ENCODE measurements around the gene TMEM132A. TPM values are rescaled to one million over a fixed set of nuclear protein-coding genes. Genes with fewer than 3 reads are reported as not detected.

The TMEM132A gene
- total and polyA plus RNA-seq, 10 of the 15 experiments (the other 5 are each of a cell fraction or from before 2014, with no cell fraction given): 0.16 to 25.0 (median 4.3) TPM

DNA sequence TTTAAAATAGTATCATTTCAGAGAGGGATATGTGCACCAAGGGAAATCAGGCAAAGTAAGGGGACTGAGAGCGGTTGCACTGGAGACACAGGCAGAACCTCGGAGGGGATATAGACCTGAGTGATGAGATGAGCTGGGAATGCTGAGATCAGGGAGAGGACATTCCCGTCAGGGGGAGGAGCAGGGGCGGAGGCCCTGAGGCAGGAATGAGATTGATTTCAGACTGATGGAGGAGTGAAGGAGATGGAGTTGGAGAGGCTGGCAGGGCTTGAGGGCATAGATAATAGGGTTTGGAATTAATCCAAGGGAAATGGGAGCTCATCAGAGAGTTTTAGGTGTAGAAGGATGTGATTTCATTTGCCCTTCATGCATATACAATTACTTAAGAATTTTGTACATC is 60.4 kb downstream of the TMEM132A start:
- no peaks in the 10 kb centered on the region for H3K27me3 ChIP-seq (replicated peaks in 1 of 2; ENCODE audit: control insufficient read depth in 2 of 2, insufficient read depth in 2 of 2, low read length in 1 of 2)
- POLR2A ChIA-PET: no interaction called here
- H3K36me3 ChIP-seq (ENCODE audit: control insufficient read depth in 2 of 2, insufficient read depth in 2 of 2, low read length in 1 of 2): no peaks in the 10 kb centered on the region
- no peaks in the 10 kb centered on the region for H3K9me3 ChIP-seq (replicated peaks; ENCODE audit: control insufficient read depth, insufficient read depth, low read length)
- in situ Hi-C loops (cut with MboI) (no loop called here), intact Hi-C loops (cut with micrococcal nuclease; ENCODE audit: unreplicated experiment) (no loop called here)
- SMC1A ChIA-PET (ENCODE audit: uncharacterized antibody, unreplicated experiment): interaction anchor here (1.0 to 1.9 kb wide), 4 partner anchors 7 to 203 kb away, joined by 3 to 7 read pairs (median 4); no protein-coding TSS in a partner anchor
- RAD21 ChIA-PET (ENCODE audit: unreplicated experiment): no interaction called here
- no peak for ATAC-seq
- no peaks in the 10 kb centered on the region for H3K79me2 ChIP-seq (ENCODE audit: control insufficient read depth, insufficient read depth, low read length)
- no peak overlapping the region for H3K4me2 ChIP-seq (ENCODE audit: control insufficient read depth, insufficient read depth)
- no TSS peak for BruUV-seq (replicated peaks)
- WGBS (ENCODE audit: insufficient coverage, insufficient replicate concordance, low lambda C conversion rate, missing lambda C conversion rate): 66% methylated on average over 4 of the region's 4 CpGs
- H3K27ac ChIP-seq (ENCODE audit: control insufficient read depth, insufficient read depth): no peak overlapping the region
- no peak for FAIRE-seq
- no peaks in the 10 kb centered on the region for H4K20me1 ChIP-seq (ENCODE audit: control insufficient read depth, insufficient read depth)
- H3K4me1 ChIP-seq (ENCODE audit: control insufficient read depth, insufficient read depth, low read length): peaks cover 9% of the 10 kb centered on the region; the same call in 1 of the 2 replicates
- H2AFZ ChIP-seq (ENCODE audit: control insufficient read depth, low read depth, low read length): no peak overlapping the region
- DNase-seq (ENCODE audit: low read depth, low spot score): no peak
- CTCF ChIA-PET: interaction anchor here (0.8 to 0.9 kb wide), 2 partner anchors 17 to 286 kb away, joined by 3 read pairs; no protein-coding TSS in a partner anchor
- H3K9ac ChIP-seq (ENCODE audit: control insufficient read depth, insufficient read depth, low read length): no peak overlapping the region
- no peak for TF ChIP-seq HDGF (IDR thresholded peaks at IDR 0.05)
- TF ChIP-seq POU2F2 (IDR thresholded peaks at IDR 0.05; ENCODE audit: borderline replicate concordance, low read depth, low read length): no peak
- TF ChIP-seq YY1 (IDR thresholded peaks at IDR 0.05; ENCODE audit: low read depth, low read length): no peak
- no peak for TF ChIP-seq DPF2 (IDR thresholded peaks at IDR 0.05)
- TF ChIP-seq, protein P1, sequence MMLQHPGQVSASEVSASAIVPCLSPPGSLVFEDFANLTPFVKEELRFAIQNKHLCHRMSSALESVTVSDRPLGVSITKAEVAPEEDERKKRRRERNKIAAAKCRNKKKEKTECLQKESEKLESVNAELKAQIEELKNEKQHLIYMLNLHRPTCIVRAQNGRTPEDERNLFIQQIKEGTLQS (IDR thresholded peaks at IDR 0.05; ENCODE audit: borderline replicate concordance, extremely low read depth, low read depth, low read length): no peak
- H3K4me3 ChIP-seq: no peak overlapping the region

DNA sequence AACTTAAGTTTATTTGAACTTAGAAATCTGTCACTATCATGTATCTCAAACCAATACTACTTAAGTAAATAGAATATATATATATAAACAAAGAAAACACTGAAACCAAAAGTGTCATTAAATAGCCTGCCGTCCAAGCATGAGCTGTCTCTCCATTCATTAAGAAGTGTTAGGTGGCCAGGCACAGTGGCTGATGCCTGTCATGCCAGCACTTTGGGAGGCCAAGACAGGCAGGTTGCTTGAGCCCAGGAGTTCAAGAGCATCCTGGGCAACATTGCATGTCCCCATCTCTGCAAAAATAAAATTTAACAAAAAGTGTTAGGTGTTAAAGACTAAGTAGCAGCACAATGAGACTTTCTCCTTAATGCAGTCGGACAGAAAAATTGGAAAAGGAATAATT is 61.2 kb downstream of the TMEM132A start:
- ChIA-PET POLR2A (interaction anchor here (0.7 kb wide), 1 partner anchor 309 kb away, joined by 6 read pairs; the partner anchor contains the start of gene VWCE), CTCF (interaction anchor here (0.6 to 1.3 kb wide), 2 partner anchors 56 to 144 kb away, joined by 3 read pairs; no protein-coding TSS in a partner anchor), SMC1A (ENCODE audit: uncharacterized antibody, unreplicated experiment) (interaction anchor here (1.2 to 1.9 kb wide), 2 partner anchors 8 to 33 kb away, joined by 3 to 6 read pairs; no protein-coding TSS in a partner anchor), RAD21 (ENCODE audit: unreplicated experiment) (interaction anchor here (1.2 kb wide), 1 partner anchor 15 kb away, joined by 4 read pairs; no protein-coding TSS in a partner anchor)
- ATAC-seq (no peak), DNase-seq (ENCODE audit: low read depth, low spot score) (no peak), FAIRE-seq (no peak)
- Histone ChIP-seq H3K9ac (ENCODE audit: control insufficient read depth, insufficient read depth, low read length) (no peak overlapping the region), H4K20me1 (ENCODE audit: control insufficient read depth, insufficient read depth) (no peaks in the 10 kb centered on the region), H3K36me3 (ENCODE audit: control insufficient read depth in 2 of 2, insufficient read depth in 2 of 2, low read length in 1 of 2) (no peaks in the 10 kb centered on the region), H2AFZ (ENCODE audit: control insufficient read depth, low read depth, low read length) (no peak overlapping the region), H3K4me3 (no peak overlapping the region), H3K9me3 (replicated peaks; ENCODE audit: control insufficient read depth, insufficient read depth, low read length) (no peaks in the 10 kb centered on the region), H3K27ac (ENCODE audit: control insufficient read depth, insufficient read depth) (no peak overlapping the region), H3K79me2 (ENCODE audit: control insufficient read depth, insufficient read depth, low read length) (no peaks in the 10 kb centered on the region), H3K4me2 (ENCODE audit: control insufficient read depth, insufficient read depth) (no peak overlapping the region), H3K4me1 (ENCODE audit: control insufficient read depth, insufficient read depth, low read length) (peaks cover 10% of the 10 kb centered on the region; the same call in 1 of the 2 replicates), H3K27me3 (replicated peaks in 1 of 2; ENCODE audit: control insufficient read depth in 2 of 2, insufficient read depth in 2 of 2, low read length in 1 of 2) (no peaks in the 10 kb centered on the region)
- intact Hi-C loops (cut with micrococcal nuclease; ENCODE audit: unreplicated experiment): no loop called here
- in situ Hi-C loops (cut with MboI): no loop called here
- no TSS peak for BruUV-seq (replicated peaks)
- 89% methylated on average over 2 of the region's 2 CpGs for WGBS (ENCODE audit: insufficient coverage, insufficient replicate concordance, low lambda C conversion rate, missing lambda C conversion rate)
- TF ChIP-seq, protein P2, sequence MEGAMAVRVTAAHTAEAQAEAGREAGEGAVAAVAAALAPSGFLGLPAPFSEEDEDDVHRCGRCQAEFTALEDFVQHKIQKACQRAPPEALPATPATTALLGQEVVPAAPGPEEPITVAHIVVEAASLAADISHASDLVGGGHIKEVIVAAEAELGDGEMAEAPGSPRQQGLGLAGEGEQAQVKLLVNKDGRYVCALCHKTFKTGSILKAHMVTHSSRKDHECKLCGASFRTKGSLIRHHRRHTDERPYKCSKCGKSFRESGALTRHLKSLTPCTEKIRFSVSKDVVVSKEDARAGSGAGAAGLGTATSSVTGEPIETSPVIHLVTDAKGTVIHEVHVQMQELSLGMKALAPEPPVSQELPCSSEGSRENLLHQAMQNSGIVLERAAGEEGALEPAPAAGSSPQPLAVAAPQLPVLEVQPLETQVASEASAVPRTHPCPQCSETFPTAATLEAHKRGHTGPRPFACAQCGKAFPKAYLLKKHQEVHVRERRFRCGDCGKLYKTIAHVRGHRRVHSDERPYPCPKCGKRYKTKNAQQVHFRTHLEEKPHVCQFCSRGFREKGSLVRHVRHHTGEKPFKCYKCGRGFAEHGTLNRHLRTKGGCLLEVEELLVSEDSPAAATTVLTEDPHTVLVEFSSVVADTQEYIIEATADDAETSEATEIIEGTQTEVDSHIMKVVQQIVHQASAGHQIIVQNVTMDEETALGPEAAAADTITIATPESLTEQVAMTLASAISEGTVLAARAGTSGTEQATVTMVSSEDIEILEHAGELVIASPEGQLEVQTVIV (IDR thresholded peaks at IDR 0.05; ENCODE audit: borderline replicate concordance, partially characterized antibody): no peak
- TF ChIP-seq WRNIP1 (IDR thresholded peaks at IDR 0.05; ENCODE audit: borderline replicate concordance, low read depth, low read length): no peak
- TF ChIP-seq CBX5 (IDR thresholded peaks at IDR 0.05; ENCODE audit: low read depth): no peak
- TF ChIP-seq, protein P3, sequence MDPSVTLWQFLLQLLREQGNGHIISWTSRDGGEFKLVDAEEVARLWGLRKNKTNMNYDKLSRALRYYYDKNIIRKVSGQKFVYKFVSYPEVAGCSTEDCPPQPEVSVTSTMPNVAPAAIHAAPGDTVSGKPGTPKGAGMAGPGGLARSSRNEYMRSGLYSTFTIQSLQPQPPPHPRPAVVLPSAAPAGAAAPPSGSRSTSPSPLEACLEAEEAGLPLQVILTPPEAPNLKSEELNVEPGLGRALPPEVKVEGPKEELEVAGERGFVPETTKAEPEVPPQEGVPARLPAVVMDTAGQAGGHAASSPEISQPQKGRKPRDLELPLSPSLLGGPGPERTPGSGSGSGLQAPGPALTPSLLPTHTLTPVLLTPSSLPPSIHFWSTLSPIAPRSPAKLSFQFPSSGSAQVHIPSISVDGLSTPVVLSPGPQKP (IDR thresholded peaks at IDR 0.05; ENCODE audit: low read depth, low read length): no peak
- no peak for TF ChIP-seq FOS (IDR thresholded peaks at IDR 0.05; ENCODE audit: borderline replicate concordance, extremely low read depth, insufficient read length)
- no peak for TF ChIP-seq ZZZ3 (IDR thresholded peaks at IDR 0.05; ENCODE audit: control insufficient read depth, insufficient read length, low read depth)
- TF ChIP-seq NFYB (IDR thresholded peaks at IDR 0.05; ENCODE audit: insufficient read depth, low read depth, low read length): no peak
- TF ChIP-seq SUZ12 (IDR thresholded peaks at IDR 0.05; ENCODE audit: unreplicated experiment): no peak
- no peak for TF ChIP-seq YBX1 (IDR thresholded peaks at IDR 0.05)
